ENCODE results near the gene SMCO4.

DNA sequence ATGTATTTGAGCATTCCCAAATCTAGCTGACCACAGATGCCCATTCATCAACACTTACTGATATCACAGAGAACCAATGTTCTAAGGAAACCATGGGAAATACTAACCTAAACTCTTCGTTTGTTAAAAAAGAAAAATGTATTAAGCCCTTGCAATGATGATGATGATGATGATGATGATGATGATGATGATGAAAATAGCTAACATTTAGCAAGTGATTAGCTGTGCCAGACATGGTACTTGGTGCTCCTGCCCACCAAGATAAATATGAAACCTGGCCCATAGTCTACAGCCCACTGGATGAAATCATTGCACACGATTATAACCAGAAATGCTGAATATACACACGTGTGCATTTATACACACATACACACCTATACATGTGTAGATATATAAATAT is 37.5 kb downstream of the SMCO4 start:
- TF ChIP-seq EZH2 (IDR thresholded peaks at IDR 0.05), result no peak
- TF ChIP-seq, protein P1, sequence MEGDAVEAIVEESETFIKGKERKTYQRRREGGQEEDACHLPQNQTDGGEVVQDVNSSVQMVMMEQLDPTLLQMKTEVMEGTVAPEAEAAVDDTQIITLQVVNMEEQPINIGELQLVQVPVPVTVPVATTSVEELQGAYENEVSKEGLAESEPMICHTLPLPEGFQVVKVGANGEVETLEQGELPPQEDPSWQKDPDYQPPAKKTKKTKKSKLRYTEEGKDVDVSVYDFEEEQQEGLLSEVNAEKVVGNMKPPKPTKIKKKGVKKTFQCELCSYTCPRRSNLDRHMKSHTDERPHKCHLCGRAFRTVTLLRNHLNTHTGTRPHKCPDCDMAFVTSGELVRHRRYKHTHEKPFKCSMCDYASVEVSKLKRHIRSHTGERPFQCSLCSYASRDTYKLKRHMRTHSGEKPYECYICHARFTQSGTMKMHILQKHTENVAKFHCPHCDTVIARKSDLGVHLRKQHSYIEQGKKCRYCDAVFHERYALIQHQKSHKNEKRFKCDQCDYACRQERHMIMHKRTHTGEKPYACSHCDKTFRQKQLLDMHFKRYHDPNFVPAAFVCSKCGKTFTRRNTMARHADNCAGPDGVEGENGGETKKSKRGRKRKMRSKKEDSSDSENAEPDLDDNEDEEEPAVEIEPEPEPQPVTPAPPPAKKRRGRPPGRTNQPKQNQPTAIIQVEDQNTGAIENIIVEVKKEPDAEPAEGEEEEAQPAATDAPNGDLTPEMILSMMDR (IDR thresholded peaks at IDR 0.05), result no peak
- no peak for TF ChIP-seq EZH2phosphoT487 (IDR thresholded peaks at IDR 0.05)
